Activated CD8-positive, alpha-beta T cell treated with anti-CD3 and anti-CD28 coated beads for 36 hours (primary cell): ENCODE data around the gene DCAF5. TPM values are rescaled to one million over a fixed set of nuclear protein-coding genes. Genes with fewer than 3 reads are reported as not detected.

ENCODE experiments used
- ATAC-seq: fragments of 200-7000 bp; cut with Tn5 transposase; one replicate; pipeline ENCODE4 v1.10.0; 2021; ENCODE audit warnings: mild to moderate bottlenecking, moderate library complexity
- CTCF ChIA-PET: fragments of 350-600 bp; sonication (Branson Sonifier 250); formaldehyde crosslinking; loops from one replicate; lab custom pipeline; 2021; ENCODE audit warnings: antibody characterized with exemption; lab: Charles Lee
- POLR2A ChIA-PET: fragments of 350-600 bp; sonication (Branson Sonifier 250); formaldehyde crosslinking; loops from one replicate; lab custom pipeline; 2021; ENCODE audit warnings: antibody characterized with exemption; lab: Charles Lee
- DNase-seq: peaks from one replicate; pipeline ENCODE4 v3.0.0-alpha.2; 2020
- H3K27ac Mint-ChIP-seq: one replicate; pipeline ENCODE4 v1.8.0; 2021; ENCODE audit warnings: mild to moderate bottlenecking, mixed read lengths
- H3K27me3 Mint-ChIP-seq: one replicate; pipeline ENCODE4 v1.8.0; 2021; ENCODE audit warnings: mixed read lengths
- H3K36me3 Mint-ChIP-seq: one replicate; pipeline ENCODE4 v1.8.0; 2021; ENCODE audit warnings: low read depth, mixed read lengths
- H3K4me1 Mint-ChIP-seq: one replicate; pipeline ENCODE4 v1.8.0; 2021; ENCODE audit warnings: low read depth, mixed read lengths
- H3K4me3 Mint-ChIP-seq: one replicate; pipeline ENCODE4 v1.8.0; 2021; ENCODE audit warnings: mild to moderate bottlenecking, moderate library complexity, mixed read lengths
- H3K9me3 Mint-ChIP-seq: one replicate; pipeline ENCODE4 v1.8.0; 2021; ENCODE audit warnings: mixed read lengths
- CTCF ChIP-seq: fragments of 200-600 bp; IDR thresholded peaks from one replicate; pipeline ENCODE4 v1.8.0; 2022; ENCODE audit warnings: antibody characterized with exemption, mild to moderate bottlenecking
- intact Hi-C: fragments of 100-400 bp; cut with micrococcal nuclease; formaldehyde crosslinking; loops from one replicate; pipeline ENCODE4 v1.10.0; 2022
- total RNA-seq, 2 experiments: library from RNA; stranded (reverse); gene quantifications; one replicate each; pipeline ENCODE4 v1.2.3, GENCODE V29; 2021

DCAF5 gene
- total RNA-seq, 2 experiments from 2014 or later: 34.3 to 36.5 TPM

DNA sequence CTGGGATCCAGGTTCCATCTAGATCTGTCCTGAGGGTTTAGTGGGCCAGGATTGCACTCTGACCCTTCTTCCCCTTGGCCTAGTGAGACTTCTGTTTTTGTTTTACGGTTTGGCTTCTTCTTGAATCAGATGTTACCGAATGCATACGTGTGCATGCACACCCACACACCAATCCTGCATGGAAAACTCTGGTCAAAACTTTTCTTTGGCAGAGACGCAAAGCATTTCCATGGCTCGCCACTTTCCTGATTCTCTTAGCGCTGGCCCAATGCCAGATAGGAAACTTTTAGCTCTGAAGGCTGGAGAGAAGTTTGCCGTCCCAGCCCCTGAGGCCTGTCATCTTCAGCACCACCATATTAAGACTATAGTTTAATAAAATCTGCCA lies 106.5 kb downstream of the DCAF5 start:
- POLR2A ChIA-PET: no interaction called here
- CTCF ChIA-PET: interaction anchor here (2.5 kb wide), 1 partner anchor 135 kb away, joined by 9 read pairs; no protein-coding TSS in a partner anchor
- H3K9me3 Mint-ChIP-seq: no peaks in the 10 kb centered on the region

DNA sequence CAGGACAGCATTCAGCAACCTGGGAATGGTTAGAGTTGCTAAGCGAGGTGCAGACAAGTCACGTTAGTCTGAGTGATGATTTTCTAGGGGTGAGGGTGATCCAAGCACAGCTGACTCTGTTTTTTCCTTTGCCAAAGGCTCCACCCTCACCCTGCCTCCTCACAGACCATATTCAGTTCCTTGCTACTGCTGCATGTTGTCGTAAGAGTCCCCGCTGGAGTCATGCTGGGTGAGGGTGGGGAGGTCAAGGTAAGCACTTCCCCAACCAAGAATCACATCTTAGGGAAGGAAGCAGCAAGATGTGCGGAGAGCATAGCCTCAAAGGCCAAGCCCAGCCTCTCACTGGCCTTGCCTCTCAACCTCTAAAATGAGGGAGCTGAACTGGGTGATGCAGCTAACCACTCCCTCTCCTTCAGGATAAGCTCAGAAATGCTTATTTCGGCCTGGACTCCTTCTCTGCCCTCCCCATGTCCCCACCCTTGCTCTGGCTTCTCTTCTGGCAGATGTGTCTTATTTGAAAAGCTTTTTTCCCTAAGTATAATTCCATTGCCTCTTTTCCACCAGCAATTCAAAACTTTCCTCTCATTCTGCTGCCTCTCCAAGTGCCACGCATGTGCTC lies 107.0 kb downstream of the DCAF5 start:
- Mint-ChIP-seq H3K36me3 (no peaks in the 10 kb centered on the region), H3K4me3 (no peak overlapping the region), H3K27ac (no peak overlapping the region), H3K9me3 (no peaks in the 10 kb centered on the region), H3K4me1 (peaks cover 10% of the 10 kb centered on the region), H3K27me3 (peaks cover 9% of the 10 kb centered on the region)
- DNase-seq: no peak
- TF ChIP-seq CTCF: no peak
- ATAC-seq: no peak
- POLR2A ChIA-PET: no interaction called here
- CTCF ChIA-PET: interaction anchor here (0.8 to 2.5 kb wide), 3 partner anchors 10 to 182 kb away, joined by 4 to 9 read pairs (median 4); no protein-coding TSS in a partner anchor
- intact Hi-C loops: no loop called here

More for the DNA sequence above, 106.5 kb downstream of the DCAF5 start:
- Mint-ChIP-seq H3K36me3 (no peaks in the 10 kb centered on the region), H3K4me3 (no peak overlapping the region), H3K27ac (no peak overlapping the region), H3K4me1 (peaks cover 10% of the 10 kb centered on the region), H3K27me3 (peaks cover 6% of the 10 kb centered on the region)
- no peak for ATAC-seq
- intact Hi-C loops: no loop called here
- DNase-seq: no peak
- TF ChIP-seq CTCF: no peak

- Mint-ChIP-seq H3K36me3 (no peaks in the 10 kb centered on the region), H3K9me3 (no peaks in the 10 kb centered on the region), H3K4me3 (no peak overlapping the region), H3K27ac (no peak overlapping the region), H3K4me1 (peaks cover 6% of the 10 kb centered on the region), H3K27me3 (peaks cover 9% of the 10 kb centered on the region)
- CTCF ChIA-PET: interaction anchor here (0.8 to 2.5 kb wide), 3 partner anchors 11 to 182 kb away, joined by 4 to 9 read pairs (median 4); no protein-coding TSS in a partner anchor
- TF ChIP-seq CTCF: no peak
- intact Hi-C loops: no loop called here
- DNase-seq: no peak
- ATAC-seq: no peak
- POLR2A ChIA-PET: no interaction called here
These were observed 107.9 kb downstream of the DCAF5 start for GRCh38 chr14:69044965-69045555.

- ATAC-seq (no peak), DNase-seq (no peak)
- Mint-ChIP-seq H3K4me1 (peaks cover 6% of the 10 kb centered on the region), H3K9me3 (no peaks in the 10 kb centered on the region), H3K27me3 (peaks cover 10% of the 10 kb centered on the region), H3K36me3 (no peaks in the 10 kb centered on the region), H3K4me3 (no peak overlapping the region), H3K27ac (no peak overlapping the region)
- TF ChIP-seq CTCF: no peak
- intact Hi-C loops: no loop called here
- POLR2A ChIA-PET: no interaction called here
- CTCF ChIA-PET: interaction anchor here (2.2 kb wide), 1 partner anchor 133 kb away, joined by 7 read pairs; no protein-coding TSS in a partner anchor
These were observed 108.6 kb downstream of the DCAF5 start for GRCh38 chr14:69044296-69044695.
